Activated T-cell treated with anti-CD3 and anti-CD28 coated beads, Interleukin-2, amount 50 U/mL, for 48 hours (primary cell): ENCODE results near the gene SPATA19.
"Not testable (repeated sequence)": the region's sequence is repeated elsewhere in the genome, so short reads cannot be mapped to it uniquely, and the experiment has no call there.

ENCODE experiments used
- DNase-seq, 2 experiments: peaks; one replicate each; pipeline ENCODE4 v3.0.0-alpha.2; 2020

SPATA19 gene

GRCh38 chr11:133845413-133845812, at the start of gene SPATA19:
Gene SPATA19 (minus strand): TSS chr11:133845513. CDS start chr11:133845446, 67 bp downstream.
- no peak for DNase-seq

- peak in 1 of 2 experiments; percentile 10 for DNase-seq
Measured at GRCh38 chr11:133895061-133895479, 49.8 kb upstream of the SPATA19 start.

GRCh38 chr11:133893381-133893780, 48.1 kb upstream of the SPATA19 start:
- no peak for DNase-seq

DNA sequence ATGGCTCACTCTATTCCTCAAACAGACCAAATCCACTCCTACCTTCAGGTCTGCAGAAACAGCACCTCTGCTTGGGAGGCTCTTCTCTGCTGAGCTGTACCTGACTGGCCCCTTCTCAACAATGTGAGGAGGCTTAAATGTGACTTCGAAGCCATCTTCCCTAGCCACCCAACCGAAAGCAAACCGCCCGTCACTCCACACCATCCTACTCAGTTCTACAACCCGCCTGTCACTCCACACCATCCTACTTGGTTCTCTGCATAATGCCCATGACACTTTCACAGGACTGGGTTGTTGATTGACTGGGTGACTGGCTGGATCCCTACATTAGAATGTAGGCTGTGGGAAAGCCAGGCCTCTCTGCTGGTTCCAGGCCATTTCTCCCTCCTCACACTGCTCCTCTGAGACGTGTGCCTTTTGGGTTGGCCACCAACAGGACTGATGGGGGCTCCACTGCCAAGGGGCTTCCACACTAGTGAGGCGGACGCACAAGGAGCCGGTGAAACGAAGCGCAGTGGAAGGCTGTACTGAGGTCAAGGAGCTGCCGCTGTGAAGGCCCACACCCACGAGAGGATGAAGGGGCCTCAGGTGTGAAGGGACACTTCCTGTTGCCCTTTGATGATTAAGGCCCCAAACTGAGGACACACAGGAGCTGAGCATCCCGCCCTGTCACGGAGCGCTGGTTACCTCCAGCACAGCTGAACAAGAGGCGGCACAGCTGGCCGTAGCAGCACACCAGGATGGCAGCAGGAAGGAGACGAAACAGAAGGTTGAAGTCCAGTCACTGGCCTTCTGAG, 47.5 kb upstream of the SPATA19 start:
- peak in 1 of 2 experiments; percentile 13 for DNase-seq

DNA sequence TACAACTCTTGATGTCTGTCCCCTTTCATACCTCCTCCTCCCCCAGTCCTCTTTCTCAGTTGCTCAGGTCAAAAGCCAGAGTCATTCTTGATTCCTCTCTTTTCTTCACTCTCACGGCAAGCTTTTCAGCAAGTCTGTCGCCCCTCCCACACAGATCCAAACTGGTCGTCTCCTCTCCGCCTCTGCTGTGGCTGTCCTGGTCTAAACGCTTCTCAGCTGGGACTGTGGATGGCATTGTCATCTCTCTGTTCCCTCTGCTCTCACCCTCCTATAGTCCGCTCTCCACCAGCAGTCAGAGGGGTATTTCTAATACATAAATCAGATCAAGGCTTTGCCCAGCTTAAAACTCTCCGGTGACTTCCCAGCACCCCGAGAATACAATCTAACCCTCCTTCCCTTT, 46.8 kb upstream of the SPATA19 start:
- peak in 1 of 2 experiments; percentile 7 for DNase-seq

DNA sequence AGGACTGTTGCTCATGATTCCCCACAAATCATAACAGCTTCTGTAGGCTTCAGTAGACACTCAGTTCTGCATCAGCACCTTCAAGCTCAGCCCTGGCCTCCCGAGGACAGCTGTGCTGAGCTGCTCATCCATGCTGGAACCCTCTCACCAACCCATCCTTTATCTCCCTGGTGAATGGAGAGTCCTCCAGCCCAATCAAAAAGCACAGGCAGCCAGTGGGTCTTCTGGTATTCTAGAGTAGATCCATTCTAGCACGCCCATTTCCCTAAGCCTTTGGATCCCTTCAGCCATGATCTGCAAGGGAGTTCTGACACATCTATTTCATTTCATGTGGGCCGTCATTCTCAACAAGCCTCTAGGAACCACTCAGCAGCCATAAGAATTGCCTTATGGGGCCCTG, 44.6 kb upstream of the SPATA19 start:
- no peak for DNase-seq

DNA sequence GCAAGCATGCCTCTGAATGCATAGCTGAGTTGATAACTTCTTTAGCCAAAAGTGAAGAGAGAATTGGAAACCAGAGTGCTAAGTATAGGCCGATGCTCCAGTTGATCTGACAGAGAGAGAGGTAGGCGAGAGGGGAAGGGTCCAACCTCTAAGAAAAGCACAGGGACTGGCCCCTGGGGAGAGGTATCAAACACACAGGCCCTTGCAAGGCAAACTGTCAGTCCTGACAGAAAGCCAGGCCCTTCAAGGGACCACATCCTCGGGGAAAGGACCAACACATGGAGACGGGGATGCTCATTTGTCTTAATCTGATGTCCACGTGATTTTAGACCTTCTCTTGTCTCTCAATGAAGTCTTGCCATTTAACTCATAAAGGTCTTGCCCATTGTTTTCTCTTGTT, 43.9 kb upstream of the SPATA19 start:
- DNase-seq: no peak

GRCh38 chr11:133887692-133888332, 42.5 kb upstream of the SPATA19 start:
- no peak for DNase-seq

DNA sequence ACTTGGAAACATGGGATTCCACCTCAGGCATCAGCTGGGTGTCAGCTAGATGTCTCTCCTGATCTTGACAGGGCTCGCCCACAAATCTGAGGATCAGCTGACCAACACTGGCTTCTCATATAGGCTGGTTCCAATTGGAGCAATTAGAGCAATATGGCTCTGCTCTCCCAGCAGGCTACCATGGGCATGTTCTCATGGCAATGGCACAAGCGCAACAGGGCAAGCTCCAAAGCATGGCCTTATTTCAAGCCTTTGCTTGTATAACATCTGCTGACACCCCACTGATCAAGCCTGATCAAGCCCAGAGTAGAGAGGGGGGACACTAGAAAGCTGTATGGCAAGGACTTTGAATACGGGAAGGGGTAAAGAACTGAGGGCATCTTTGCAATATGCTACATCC, 40.7 kb upstream of the SPATA19 start:
- no peak for DNase-seq

DNA sequence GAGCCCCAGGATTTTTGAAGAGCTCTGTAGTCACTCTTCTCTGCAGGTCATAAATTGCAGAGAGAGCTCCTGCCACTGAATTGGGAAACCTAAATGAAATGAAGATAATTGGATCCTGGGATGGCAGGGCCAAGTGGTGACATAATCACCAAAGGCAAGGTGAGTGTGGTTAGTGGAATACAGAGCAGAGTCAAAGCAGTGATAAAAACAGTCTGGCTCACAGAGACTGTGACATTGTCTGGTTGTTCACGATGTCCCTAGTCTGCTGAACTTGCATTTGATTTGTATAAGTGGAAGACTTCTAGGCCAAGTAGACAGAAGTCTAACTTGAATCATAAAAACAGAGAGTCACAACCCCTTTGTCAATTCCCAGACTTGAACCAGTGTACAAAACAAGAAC, 26.8 kb upstream of the SPATA19 start:
- DNase-seq: no peak

DNA sequence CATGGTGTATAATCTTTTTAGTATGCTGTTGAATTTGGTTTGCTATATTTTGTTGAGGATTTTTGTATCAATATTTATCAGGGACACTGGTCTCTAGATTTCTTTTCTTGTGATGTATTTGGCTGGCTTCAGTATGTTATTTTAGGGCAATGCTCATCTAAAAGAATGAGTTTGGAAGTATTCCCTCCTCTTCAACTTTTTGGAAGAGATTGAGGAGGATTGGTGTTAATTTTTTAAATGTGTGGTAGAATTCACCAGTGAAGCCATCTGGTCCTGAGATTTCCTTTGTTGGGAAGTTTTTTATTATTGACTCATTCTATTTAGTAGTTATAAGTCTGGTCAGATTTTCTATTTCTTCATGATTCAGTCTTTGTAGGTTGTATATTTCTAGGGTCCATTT, 22.1 kb upstream of the SPATA19 start:
- no peak for DNase-seq

DNA sequence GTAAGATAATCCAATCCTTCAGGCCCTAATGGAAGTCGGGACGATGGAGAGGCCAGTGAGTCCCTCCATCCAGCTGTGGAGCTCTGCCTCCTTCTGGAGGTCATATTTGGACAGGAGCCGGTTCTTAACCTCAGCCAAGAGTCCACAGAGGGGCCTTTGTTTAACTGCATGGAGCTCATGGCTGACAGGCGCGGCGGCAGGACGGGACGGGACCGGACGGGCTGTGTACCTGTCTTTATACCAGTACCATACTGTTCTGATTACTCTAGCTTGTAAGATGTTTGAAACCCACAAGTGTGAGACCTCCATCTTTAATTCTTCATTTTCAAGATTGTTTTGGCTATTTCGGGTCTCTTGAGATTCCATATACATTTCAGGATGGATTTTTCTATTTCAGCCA, 20.2 kb upstream of the SPATA19 start:
- no peak for DNase-seq

- no peak for DNase-seq
Measured at GRCh38 chr11:133864756-133865155, 19.4 kb upstream of the SPATA19 start.

DNA sequence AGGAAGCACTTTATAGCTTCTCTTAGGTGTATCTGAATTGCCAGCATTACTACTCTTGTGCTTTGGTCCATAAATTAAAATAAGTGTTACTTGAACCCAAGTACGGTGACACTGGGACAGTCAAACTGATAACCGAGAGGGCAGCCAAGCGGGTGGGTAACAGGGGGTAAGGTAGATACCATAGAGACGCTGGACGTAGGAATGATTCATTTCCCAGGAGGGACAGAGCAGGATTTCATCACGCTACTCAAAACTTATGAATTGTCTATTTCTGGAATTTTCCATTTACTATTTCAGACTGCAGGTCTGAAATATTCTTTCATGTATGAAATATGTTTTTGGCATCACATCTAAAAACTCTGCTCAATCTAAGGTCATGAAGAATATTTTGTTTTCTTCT, 14.8 kb upstream of the SPATA19 start:
- no peak for DNase-seq

DNA sequence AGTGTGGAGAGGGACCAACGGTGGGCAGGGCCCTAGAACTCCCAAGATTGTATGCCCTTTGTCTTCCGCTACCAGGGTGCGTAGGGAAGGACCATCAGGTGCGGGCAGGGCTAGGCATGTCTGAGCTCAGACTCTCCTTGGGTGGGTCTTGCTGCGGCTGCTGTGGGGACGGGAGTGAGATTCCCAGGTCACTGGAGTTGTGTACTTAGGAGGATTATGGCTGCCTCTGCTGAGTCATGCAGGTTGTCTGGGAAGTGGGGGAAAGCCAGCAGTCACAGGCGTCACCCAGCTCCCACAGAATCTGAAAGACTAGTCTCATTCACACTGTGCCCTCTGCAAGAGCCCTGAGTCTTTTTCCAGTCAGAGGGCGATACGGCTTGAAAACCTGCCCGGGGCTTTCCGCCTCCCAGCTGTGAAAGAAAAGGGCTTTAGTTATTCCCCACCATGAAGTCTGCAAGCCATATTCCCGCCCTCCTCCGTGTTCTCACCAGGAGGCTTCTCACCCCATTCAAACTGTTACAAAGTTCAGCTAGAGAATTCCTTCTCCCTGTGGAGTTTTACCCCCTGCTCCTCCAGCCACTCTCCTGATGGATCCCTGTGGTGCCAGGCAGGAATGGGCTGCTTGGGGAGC, 9.1 kb upstream of the SPATA19 start:
- not testable (repeated sequence) for DNase-seq

GRCh38 chr11:133844217-133844616, 1.1 kb downstream of the SPATA19 start:
- DNase-seq: no peak

DNA sequence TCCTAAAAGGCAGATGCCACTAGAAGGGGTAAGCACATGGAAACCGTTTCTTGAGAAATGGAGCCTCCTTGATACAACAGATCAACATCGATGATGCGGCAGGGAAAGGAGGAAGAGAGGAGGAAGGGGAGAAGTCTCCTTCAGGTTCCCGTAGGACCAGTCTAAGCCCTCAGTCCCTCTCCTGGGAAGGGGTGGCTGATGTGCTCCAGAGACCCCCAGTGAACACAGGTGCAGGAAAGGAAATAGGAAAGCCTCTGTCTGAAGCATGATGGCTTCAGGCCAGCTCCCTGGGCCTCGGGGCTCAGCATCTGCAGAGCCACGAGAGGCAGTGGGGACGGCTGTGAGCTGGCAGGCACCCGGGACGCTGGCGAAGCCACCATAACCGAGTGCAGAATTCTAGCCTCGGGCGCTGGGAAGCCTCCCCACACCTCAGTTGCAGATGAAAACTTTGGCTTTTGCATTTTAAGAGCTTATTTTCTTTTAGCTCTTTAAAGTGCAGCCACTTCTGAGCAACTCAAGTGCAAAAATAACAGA, 1.8 kb downstream of the SPATA19 start:
- DNase-seq: no peak

- DNase-seq: no peak
Measured at GRCh38 chr11:133842730-133843129, 2.6 kb downstream of the SPATA19 start.

GRCh38 chr11:133842053-133842452, 3.3 kb downstream of the SPATA19 start:
- no peak for DNase-seq

DNA sequence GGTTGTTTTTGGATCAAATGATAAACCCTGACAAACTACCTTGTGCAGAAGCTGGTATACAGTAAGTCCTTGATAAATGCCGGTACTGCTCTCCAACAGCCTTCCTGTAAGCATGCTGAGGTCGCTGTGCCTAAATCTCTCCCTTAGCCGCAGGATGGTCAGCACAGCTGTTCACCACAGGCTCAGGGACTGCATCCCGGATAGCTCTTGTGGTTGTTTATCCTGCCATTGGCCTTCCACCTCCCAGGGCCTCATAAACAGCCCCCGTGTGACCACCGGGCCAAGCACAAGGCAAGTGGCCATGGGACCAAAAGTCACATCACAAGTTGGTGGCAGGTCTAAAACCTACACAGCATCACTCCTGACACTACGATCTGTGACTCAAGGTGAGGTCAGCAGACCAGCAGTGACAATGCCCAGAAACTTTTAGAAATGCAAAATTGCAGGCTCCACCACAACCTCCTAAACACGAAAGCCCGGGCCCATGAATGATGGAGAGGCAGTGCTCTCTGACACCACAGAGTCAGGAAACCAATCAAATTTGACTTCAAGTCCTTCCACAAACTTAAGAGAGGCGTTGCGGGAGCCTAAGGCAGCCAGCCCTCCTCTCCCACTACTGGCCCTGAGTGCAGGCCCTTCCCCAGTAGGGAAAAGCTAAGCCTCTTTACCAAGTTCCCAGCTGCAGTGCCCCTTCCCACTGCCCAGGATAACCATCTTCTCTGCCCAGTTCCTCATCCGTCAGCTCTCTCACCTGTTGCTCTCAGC, 3.9 kb downstream of the SPATA19 start:
- DNase-seq: no peak

GRCh38 chr11:133840479-133840941, 4.8 kb downstream of the SPATA19 start:
- no peak for DNase-seq
